Hematopoietic multipotent progenitor cell treated with erythropoietin and hydrocortisone succinate and interleukin-3 and kit ligand, for 8 days (in vitro differentiated cells): ENCODE results near the gene PPP1R1A.

Experiments
- DNase-seq: peaks from one replicate; pipeline ENCODE4 v3.0.0-alpha.2; 2015

Gene PPP1R1A

DNA sequence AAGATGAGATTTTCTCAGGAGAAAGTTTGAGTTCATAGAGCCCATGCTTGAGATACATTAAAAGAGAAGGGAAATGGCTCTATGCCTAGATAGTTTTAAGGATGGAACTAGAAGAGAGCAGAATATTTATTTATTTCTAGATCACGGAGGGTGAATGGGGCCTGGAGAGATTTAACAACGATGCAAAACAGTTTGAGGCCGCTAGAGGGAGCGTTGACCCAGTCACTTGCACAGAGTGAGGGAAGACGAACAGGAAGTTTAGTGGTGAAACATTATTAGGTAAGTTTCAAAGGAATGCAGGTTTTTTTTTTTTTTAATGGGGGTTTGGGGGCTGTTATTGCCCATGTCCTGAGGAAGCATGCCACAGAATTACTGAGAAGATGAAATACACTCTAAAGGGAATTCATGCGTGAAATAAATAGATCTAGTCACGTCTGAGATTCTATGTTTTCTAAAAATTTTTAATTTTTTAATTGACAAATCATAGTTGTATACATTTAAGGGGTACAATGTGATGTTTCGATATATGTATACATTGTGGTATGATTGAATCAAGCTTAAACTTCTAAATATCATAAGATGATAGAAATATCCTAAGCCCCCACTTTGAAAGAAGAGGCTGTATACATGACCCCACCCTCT lies 14.8 kb upstream of the PPP1R1A start:
- DNase-seq, result peak; percentile 76

DNA sequence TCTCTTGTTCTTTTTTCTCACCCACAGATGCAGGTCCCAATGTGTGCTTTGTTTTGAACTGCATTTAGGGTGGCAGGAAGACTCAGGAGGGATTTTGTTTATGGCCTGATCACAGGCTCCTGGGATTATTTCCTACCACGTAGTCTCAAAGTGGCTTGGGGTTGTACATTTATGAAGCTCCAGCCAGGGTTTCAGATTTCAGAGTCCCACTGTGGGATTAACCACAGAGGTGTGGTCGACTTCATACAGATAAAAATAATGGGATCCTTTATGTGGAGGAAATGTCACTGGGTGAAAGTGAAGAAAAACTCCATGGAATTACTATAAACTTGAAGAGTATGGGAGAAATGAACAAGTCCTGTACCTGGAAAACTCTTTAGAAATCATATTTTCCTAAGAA lies 14.2 kb upstream of the PPP1R1A start:
- DNase-seq, result no peak

DNA sequence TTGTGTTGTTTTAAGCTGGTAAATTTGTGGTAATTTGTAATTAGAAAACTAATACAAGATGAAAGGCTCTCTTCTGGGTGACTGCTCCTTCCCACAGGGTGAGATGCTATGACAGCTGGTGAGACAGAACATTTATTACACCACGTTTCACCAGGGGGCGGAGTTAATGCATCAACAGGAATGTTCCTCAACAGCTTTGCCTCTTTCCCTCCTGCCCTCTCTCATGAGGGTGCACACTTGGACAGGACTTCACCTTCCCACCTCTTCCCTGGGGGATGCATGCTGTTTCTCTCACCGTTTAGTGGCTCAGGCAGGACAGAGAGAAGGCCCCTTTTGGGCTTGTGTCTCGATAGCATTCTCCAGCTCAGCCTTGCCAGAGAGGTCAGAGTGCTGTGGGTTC lies 13.4 kb upstream of the PPP1R1A start:
- no peak for DNase-seq

DNA sequence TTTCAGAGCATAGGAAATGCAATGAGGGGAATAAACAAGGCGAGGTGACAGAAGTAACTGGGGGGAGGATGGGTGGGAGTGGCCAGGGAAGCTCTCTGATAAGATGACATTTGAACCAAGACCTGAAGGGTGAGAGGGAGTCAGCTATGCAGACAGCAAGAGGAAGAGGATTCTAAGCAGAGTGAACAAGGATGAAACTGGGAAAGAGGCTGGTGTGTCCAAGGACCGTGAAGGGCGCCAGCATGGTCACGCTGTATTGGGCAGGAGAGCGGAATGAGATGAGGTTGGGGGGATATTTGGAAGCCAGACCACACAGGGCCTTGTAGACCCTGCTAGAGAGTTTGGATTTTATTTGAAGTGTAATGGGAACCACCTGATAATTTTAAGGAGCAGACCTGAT lies 10.5 kb upstream of the PPP1R1A start:
- no peak for DNase-seq

DNA sequence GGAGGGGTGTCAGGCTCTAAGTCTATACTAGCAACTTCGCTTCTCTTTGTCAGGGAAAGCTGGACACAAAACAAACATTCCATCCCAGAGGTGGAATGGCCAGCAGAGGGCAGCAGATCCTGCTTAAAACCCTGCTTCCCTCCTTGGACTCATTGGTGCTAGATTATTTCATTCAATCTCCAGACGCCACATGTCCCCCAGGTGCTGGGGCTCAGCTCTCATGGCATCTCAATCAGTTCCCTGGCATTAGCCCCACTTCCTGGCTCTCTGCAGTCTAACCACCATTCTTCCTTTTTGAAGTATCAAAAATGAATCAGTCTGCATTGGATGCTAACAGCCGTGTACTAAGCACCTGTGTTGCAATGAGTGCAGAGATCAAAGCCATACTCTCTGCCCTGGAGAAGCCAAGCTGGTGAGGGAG lies 8.1 kb upstream of the PPP1R1A start:
- DNase-seq, result peak; percentile 56

DNA sequence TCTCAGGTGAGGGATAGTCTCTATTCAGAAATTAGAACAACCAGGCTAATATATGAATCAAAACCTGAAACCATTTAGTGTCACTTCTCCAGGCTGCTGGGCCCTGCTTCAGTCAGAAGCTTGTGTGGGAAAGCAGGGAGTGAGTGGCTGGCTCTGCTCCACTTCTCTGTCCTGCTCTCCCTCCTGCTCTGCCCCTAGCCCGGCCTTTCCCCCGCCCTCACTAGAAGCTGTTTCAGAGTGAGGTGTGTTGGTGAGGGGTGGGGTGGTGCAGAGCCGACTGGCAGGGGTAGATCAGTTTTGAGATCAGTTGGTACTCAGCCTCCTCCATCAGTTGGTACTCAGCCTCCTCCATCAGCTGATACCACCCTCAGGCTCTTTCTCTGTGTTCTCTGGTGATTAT lies 7.0 kb upstream of the PPP1R1A start:
- DNase-seq, result no peak

DNA sequence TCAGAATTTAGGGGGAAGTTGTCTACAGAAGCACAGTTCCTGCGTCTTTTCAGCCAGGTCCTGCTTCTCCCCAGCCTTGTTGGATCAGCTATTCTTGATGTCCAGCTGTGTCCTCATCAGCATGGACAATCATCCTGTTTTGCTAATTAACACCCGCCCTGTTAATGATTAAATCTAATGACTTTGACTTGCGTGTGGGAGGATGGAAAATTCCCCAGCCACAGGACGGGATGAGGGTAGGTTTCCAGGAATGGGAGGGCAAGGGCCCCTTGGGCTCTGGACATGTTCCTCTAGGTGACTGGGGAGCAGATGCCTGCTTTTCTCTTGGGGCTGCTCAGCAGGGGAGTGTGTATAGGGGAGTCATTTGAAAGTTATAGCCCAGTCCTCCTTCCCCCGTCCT lies 5.3 kb upstream of the PPP1R1A start:
- DNase-seq, result no peak

DNA sequence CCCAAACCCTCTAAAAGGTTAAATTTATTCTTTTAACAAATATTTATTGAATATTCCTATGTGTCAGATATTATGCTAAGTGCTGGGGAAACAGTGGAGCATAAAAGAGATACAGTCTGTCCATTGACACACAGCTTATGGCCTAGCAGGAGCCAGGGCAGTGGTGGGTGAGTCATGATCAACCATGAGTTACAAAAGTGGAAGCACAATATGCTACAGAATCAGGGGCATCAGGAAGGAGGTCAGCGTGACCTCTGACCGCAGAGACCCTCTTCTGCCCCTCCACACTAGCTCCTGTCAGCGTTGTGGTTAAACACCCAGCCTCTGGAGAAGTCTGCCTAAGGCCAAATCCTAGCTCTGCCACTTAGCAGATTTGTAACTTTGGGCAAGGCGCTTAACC lies 4.7 kb upstream of the PPP1R1A start:
- no peak for DNase-seq

DNA sequence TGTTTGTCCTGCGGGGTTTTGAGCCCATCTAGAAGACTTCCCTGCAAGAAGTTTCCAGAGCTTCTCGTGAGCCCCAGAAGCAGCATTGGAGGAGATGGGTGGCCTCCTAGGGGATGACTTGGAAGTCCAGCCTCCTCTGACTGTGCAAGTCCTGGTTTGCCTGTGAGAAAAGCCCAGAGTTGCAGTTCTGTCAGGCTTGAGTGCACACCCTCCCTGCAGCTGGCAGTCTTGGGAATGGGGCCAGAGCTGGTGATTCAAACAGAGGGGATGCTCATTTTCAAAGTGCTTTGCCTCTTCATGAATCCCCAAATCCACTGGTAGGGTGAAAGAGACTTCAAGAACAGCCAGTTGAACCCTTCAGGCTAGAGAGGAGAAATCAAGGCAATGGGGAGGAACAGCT lies 3.9 kb upstream of the PPP1R1A start:
- no peak for DNase-seq

DNA sequence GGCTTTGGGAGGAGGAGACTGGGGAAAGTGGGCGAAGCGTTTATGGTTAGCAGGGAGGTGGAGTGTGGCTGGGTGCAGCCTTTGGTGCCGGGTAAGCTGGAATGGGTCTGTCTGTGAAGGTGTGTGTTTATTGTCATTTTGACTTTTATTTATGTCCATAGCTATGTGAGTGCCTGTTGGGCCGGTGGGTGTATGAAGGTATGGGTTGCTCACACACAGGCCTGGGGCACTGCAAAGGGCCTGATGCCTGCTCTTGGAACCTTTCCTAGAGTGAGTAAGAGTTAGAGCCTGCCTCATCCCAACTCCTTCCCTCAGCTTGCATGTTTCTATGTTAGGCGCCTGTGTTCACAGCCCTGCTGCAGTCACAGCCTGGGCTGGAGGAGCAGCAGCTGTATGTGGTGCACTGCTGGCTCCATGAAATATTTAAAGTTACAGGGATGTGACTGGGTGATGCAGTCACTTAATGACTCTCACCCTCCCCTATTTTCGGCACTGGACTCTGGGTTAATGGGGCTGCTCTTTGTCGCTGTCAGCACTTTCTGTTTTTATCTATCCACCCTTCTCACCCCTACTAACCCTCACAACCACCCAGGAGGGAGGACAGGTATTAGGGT lies 2.6 kb upstream of the PPP1R1A start:
- DNase-seq, result no peak

DNA sequence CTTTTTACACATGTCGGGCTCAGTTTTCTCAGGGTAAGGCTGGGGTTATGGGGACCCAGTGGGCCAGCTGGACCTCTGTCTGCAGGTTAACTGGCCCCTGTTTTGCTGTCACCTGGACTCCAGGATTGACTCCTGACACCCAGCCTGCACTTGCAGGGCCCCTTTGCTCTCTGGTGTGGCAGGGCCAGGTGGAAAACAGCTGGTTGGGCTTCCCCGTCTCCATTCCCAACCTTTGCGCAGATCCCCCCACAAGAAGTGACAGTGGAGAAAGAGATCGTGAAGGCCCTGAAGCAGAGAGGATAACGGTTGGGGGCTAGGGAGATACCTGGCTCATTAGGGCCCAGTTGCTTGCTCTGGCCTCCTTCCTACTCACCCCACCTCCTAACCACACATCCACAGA lies 1.5 kb upstream of the PPP1R1A start:
- DNase-seq, result no peak

DNA sequence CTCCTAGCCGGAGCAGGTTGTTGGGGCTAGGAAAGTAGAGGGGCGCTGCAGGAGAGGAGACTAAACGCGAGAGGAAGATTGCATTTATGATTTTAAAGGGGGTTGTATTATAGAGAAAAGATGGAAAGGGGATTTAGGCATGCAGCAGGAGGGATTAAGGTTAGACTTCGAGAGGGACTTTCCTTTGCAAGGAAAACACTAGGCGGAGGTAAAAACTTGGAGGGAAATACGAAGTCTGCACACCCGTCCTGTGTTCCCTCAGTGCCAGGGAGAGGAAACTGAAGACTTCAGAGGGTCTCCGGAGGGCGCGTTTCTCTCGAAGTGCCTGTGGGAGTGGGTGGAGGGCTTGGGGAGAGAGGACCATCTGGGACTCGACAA lies 420 bp upstream of the PPP1R1A start:
- DNase-seq, result no peak

DNA sequence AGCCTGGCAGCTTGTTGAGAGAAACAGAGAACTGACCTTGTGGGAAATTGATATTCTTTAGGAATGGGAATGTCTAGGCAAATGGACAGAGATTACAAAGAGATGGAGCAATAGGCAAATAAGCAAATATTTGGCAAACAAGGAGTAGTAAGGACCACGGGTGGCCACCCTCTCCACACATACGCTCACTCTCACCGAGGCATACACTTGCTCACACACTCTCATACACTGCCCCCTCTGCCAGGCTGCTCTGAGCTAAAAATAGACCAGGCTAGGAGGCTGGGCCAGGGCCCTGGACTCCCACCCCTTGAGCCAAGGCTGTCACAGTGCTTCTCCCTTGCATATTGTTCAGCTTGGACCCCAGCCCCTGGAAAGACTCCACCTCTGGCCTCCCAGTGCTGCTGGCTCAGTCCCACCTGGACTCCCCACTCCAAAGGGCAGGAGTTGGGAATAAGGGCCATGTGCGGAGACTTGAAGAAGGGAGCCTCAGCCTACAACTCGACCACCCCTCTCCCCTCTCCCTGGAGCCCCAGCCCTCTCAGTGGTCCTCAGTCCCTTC lies 1.1 kb downstream of the PPP1R1A start:
- no peak for DNase-seq

DNA sequence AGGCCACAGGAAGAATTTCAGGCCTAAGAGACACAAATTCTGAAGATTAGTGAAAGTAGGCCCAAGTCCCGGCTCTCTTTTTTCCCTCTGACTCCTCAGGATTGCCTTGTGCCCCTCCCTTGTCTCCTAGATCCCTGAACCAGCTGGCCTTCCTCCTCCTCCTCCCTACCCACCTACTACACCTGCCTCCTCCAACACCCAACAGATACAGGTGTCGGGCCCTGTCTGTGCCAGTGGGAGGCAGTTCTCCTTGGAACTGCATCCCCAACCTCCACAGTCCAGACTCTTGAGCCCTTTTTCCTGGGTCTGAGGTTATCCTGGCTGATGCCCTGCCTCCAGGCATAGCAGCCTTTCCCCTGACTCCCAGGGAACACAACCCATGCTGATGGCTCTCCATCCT lies 1.8 kb downstream of the PPP1R1A start:
- DNase-seq, result no peak

DNA sequence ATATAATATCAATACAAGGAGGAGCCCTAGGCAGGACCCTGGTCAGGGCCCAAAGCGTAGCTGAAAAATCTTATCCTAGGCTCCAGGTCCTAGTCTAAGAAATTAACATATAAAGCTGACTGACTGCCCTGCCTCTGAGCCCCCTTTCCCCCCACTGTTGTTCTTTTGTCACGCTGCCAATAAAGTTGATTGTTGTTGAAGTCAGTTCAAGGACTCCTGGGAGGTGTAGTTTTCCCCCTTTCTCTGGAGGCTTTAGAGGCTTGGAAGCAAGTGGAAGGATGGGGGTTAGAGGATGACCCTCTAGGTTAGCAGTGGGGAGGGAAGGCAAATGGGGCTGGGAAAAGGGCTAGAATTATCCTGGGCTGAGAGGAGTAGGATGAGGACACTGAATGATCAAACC lies 3.2 kb downstream of the PPP1R1A start:
- DNase-seq, result no peak

DNA sequence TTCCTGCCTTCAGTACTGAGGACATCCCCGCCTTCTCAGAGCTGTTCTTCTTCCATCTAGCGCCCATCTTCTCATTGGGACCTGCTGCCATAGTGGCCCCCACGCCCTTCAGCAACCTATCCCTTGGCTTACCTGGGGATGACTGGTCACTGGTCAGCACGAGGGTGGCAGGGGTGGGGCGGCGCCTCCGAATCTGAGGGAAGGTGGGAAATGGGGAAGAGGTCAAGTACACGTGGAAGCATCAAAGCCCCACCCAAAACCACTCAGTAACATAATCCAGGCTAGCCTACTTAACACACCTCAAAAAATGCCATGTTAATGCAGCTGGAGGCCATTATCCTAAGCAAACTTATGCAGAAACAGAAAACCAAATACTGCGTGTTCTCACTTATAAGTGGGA lies 4.3 kb downstream of the PPP1R1A start:
- no peak for DNase-seq

DNA sequence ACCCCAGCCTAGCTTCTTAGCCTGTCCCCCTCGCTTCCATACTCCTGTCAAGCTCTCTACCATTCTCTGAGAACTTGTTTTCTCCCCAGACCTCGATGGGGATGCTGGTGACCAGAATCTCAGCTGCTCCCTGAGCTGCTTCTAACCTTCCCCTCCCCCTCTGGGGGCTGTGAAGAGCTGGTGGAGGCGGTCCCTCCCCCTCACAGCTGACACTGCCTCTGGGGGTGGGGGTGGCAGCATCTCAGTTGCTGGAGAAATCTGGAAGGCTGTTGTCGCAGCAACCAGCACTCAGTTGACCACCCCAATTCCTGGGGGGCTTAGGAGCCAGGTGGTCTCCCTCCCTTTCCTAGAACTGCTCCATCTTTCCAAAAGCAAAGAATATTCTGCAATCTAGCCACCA lies 4.7 kb downstream of the PPP1R1A start:
- no peak for DNase-seq

DNA sequence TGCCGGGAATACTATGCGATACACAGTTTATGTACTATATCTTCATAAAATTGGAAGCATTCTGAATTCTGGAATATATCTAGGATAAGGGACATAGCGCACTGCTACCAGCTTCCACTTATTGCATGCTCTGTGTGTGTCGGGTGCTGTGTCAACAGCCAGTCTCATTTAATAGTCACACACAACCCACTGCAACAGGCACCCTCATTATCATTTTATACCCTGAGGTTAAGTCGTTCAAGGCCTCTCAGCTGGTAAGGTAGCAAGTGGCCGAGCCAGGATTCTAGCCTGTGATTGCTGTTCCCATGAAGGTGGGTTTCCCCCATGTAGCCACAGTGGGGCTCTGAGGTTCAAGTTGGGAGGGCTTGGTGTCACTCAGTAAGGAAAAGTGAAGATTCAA lies 7.0 kb downstream of the PPP1R1A start:
- no peak for DNase-seq

DNA sequence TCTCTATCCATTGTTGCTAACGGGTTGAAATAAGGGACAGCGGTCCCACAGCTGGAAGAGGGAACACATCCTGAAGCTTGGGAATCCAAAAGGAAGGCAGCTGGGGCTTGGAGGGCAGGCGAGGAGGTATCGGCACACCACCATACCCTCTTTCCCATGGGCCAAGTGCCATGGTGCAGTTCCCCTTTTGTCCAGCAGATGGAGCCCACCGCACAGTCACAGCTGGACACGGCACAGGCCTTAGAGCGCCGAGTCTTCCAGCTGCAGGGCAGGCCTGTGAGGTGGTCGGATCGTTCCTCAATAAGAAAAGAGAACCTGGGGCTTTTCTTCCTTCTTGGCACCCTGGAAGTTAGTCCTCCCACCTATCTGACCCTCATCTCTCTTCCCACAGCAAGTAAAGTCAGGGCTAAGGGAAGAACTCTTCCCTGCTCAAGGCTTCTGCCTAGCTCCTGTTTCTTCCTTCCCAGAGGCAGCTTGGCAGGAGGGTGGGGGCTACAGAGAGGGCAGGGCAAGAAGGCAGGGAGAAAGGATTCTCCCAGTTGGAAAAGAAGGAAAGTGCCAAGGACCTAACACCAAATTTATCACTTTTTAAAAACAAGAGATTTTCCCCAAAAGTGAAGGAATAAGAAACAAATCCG lies 8.6 kb downstream of the PPP1R1A start:
- DNase-seq, result peak; percentile 82

DNA sequence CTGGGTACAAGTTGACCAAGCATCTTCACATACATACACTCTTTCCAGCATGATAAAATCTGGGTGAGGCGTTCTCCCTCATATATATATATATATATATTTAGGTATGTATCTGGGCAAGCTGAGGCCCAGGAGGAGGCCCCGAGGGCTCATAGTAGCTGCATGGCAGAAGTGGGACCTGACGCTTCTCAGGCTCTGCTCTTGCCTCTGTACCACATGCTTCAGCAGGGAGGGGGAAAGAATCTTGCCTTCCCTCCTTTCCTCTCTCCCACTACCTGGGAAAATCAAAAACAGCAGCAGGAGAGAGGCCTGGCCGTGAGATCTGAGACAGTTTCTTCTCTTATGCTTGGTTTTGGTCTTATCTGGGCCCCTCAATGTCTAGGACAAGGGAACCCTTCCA lies 9.2 kb downstream of the PPP1R1A start:
- DNase-seq, result no peak

DNA sequence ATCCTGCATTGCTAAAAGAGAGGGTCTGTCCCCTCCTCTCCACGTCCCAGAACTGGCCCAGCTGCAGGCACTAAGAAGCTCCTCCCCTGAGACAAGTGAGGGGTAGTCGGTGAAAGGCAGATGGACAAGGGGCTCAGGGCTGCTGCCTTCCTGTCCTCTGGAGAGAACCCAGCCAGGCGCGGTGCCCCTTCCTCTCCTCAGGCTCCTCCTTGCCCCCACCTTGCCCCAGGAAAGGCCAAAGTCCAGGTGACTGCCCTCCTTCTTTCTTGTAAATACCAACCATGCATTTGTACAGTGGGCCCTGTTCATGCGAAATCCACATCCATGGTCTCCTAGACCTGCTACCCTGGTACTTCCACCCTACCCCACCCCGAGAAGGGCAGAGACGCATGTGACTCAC lies 9.7 kb downstream of the PPP1R1A start:
- no peak for DNase-seq

DNA sequence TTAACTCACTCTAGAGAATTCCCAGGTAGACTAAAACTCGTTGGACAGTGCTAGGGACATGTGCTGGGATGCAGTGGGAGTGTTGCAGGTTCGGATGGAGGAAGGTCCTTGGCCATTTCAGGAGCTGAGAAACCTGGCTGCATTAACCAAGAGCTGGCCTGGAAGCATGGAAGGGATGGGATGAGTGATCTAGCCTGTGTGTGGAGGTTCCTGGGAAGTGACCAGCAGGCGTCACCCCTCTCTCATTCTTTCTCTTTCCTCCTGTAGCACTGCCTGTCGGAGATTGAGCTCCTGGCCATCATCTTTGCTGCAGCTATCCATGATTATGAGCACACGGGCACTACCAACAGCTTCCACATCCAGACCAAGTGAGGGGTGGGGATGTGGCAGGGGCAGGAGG lies 15.6 kb downstream of the PPP1R1A start:
- no peak for DNase-seq

DNA sequence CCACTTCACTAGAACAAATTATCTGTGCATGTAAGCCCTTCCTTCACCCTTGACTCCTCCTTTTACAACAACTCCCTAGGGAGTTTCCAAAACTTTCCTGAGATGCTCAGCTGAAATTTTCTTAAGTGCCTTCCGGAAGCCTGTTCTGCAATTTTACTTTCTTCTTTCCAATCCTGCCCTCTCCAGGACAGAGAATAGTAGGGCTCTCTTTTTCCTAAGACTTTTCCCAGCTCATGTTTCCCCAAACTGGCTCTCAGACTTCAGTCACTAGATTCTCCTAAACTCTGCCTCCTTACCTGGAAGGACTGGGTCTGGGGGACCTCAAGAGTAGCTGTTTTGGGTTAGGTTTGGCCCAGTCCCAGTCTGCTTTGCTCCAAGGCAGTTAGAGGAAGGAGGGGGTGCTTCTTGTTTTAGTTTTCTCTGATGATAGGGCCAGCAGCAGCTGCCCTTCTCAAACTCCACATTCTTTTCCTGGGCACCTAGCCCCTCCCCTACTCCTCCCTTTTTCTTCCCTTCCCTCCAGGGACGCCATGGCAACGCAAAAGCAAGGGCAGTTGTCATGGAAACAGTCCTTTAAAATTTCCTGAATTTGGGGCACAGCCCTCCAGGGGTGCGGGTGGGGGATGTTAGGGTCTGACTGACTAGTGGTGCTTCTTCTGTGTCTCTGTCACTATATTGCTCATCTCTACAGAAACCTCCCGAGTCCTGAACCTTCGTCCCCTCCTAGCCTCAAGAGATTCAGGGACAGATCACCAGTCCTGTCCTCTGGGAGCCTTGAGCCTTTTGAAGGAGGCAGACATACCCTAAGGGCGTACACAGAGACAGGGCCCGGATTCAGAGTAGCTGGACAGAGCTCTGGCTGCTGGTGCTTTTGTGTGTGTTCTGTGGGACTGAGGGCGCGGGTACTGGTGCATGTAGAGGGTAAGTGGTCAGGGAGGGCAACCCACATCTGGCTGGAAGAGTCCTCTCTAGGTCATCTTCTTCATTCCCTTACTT lies 17.0 kb downstream of the PPP1R1A start:
- no peak for DNase-seq
